ENCODE results near the gene TEAD1.

DNA sequence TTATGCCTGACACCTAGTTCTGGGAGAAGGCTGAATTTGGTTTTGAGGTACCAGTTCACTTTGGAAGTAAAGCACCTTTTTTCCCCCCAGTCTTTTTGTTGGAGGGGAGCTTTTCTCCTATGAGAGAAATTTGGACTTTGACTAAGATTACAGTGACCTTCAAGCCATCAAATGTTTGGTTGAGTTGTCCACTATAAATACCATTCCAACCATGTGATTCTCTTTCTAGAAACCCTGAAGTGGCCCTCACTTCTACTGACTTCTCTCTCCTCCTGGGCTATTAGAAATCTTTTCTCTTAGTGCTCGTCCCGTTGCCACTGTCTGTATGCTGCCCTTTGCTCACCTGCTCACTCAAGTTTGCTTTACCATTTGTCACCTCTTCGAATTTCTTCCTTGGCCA is 82.6 kb downstream of the TEAD1 start:
- TF ChIP-seq, protein P1, sequence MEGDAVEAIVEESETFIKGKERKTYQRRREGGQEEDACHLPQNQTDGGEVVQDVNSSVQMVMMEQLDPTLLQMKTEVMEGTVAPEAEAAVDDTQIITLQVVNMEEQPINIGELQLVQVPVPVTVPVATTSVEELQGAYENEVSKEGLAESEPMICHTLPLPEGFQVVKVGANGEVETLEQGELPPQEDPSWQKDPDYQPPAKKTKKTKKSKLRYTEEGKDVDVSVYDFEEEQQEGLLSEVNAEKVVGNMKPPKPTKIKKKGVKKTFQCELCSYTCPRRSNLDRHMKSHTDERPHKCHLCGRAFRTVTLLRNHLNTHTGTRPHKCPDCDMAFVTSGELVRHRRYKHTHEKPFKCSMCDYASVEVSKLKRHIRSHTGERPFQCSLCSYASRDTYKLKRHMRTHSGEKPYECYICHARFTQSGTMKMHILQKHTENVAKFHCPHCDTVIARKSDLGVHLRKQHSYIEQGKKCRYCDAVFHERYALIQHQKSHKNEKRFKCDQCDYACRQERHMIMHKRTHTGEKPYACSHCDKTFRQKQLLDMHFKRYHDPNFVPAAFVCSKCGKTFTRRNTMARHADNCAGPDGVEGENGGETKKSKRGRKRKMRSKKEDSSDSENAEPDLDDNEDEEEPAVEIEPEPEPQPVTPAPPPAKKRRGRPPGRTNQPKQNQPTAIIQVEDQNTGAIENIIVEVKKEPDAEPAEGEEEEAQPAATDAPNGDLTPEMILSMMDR (IDR thresholded peaks at IDR 0.05; ENCODE audit: poor library complexity, severe bottlenecking) = no peak
- TF ChIP-seq RAD21 (conservative IDR thresholded peaks at IDR 0.05) = no peak
- TF ChIP-seq EZH2 (IDR thresholded peaks at IDR 0.05; ENCODE audit: borderline replicate concordance, insufficient read depth, low read length, poor library complexity, severe bottlenecking) = no peak
- no peak for TF ChIP-seq SMC3 (conservative IDR thresholded peaks at IDR 0.05; ENCODE audit: poor library complexity)
- no peak for TF ChIP-seq POLR2AphosphoS5 (IDR thresholded peaks at IDR 0.05)
- TF ChIP-seq MXI1 (conservative IDR thresholded peaks at IDR 0.05; ENCODE audit: poor library complexity, severe bottlenecking) = no peak
- TF ChIP-seq TAF1 (IDR thresholded peaks at IDR 0.05; ENCODE audit: low read depth) = no peak
- no peak for TF ChIP-seq EP300 (conservative IDR thresholded peaks at IDR 0.05; ENCODE audit: poor library complexity, severe bottlenecking)

Data from neural cell (in vitro differentiated cells).